Keratinocyte (primary cell): Measurements from ENCODE around the gene HTD2. TPM values are rescaled to one million over a fixed set of nuclear protein-coding genes. Genes with fewer than 3 reads are reported as not detected.

ENCODE experiments used
- DNase-seq: peaks from one replicate; pipeline ENCODE4 v3.0.0-alpha.2; 2011; ENCODE audit warnings: low read depth, missing footprints, low spot score
- FAIRE-seq: peaks from 2 replicates; lab custom pipeline; 2011; peaks lifted over from hg19 to GRCh38; lab: Jason Lieb, UNC
- H2AFZ ChIP-seq: 2 replicates; pipeline ENCODE4 v1.6.0; 2012; ENCODE audit warnings: low read length, control low read depth, inconsistent platforms; ENCODE audit not compliant: control insufficient read depth
- H3K27ac ChIP-seq: 2 replicates; pipeline ENCODE4 v1.5.1; 2011; ENCODE audit warnings: low read length; ENCODE audit not compliant: control insufficient read depth, insufficient read depth
- H3K27me3 ChIP-seq: 3 replicates; pipeline ENCODE4 v1.6.0; 2011; ENCODE audit warnings: low read length; ENCODE audit not compliant: control insufficient read depth, insufficient read depth; ENCODE audit errors: extremely low read depth
- H3K36me3 ChIP-seq, 2 experiments: 2 replicates in 1 of 2; 3 replicates in 1 of 2; pipeline ENCODE4 v1.5.1; 2011; ENCODE audit warnings: low read length in 2 of 2, mild to moderate bottlenecking in 1 of 2; ENCODE audit not compliant: control insufficient read depth in 2 of 2, insufficient read depth in 2 of 2; ENCODE audit errors: extremely low read depth in 1 of 2
- H3K4me1 ChIP-seq: 3 replicates; pipeline ENCODE4 v1.5.1; 2011; ENCODE audit warnings: low read length; ENCODE audit not compliant: control insufficient read depth, insufficient read depth; ENCODE audit errors: extremely low read depth
- H3K4me2 ChIP-seq: 3 replicates; pipeline ENCODE4 v1.6.0; 2011; ENCODE audit warnings: low read depth, low read length; ENCODE audit not compliant: control insufficient read depth, insufficient read depth; ENCODE audit errors: extremely low read depth
- H3K4me3 ChIP-seq, 3 experiments: fragments of 200-600 bp in 1 of 3; sonication (generic) in 1 of 3; 2 replicates in 2 of 3; 3 replicates in 1 of 3; pipeline ENCODE4 v1.5.1; 2011 to 2016; ENCODE audit warnings: low read length in 3 of 3, mild to moderate bottlenecking in 3 of 3, control low read depth in 2 of 3, inconsistent platforms in 1 of 3, low read depth in 1 of 3, mixed read lengths in 1 of 3, mixed run types in 1 of 3, moderate library complexity in 1 of 3; ENCODE audit not compliant: control insufficient read depth in 2 of 3, insufficient read depth in 2 of 3; ENCODE audit errors: extremely low read depth in 1 of 3
- H3K79me2 ChIP-seq: 2 replicates; pipeline ENCODE4 v1.6.0; 2012; ENCODE audit warnings: low read length; ENCODE audit not compliant: control insufficient read depth, insufficient read depth
- H3K9ac ChIP-seq: 3 replicates; pipeline ENCODE4 v1.6.0; 2011; ENCODE audit warnings: low read length; ENCODE audit not compliant: control insufficient read depth, insufficient read depth; ENCODE audit errors: extremely low read depth
- H3K9me1 ChIP-seq: 3 replicates; pipeline ENCODE4 v1.6.0; 2011; ENCODE audit warnings: low read length; ENCODE audit not compliant: control insufficient read depth, insufficient read depth; ENCODE audit errors: extremely low read depth
- H3K9me3 ChIP-seq: 2 replicates; pipeline ENCODE4 v1.5.1; 2012; ENCODE audit warnings: low read depth, low read length; ENCODE audit not compliant: control insufficient read depth
- H4K20me1 ChIP-seq: 3 replicates; pipeline ENCODE4 v1.6.0; 2011; ENCODE audit warnings: low read length; ENCODE audit not compliant: control insufficient read depth, insufficient read depth; ENCODE audit errors: extremely low read depth
- EZH2 ChIP-seq: IDR thresholded peaks from one replicate; pipeline ENCODE4 v1.6.1; 2012; ENCODE audit warnings: inconsistent platforms, mild to moderate bottlenecking, low read length, moderate library complexity
- dilution Hi-C: fragments of 300-500 bp; cut with MboI; formaldehyde crosslinking; loops from one replicate; pipeline ENCODE4 v1.7.0; 2020; ENCODE audit warnings: low sequenced_read_pairs; ENCODE audit not compliant: extremely low pct_ligation_motif_present
- polyA plus RNA-seq, 5 experiments: library from polyadenylated mRNA; depleted of rRNA in 3 of 5; stranded (reverse) in 3 of 5; stranded (forward) in 1 of 5; unstranded in 1 of 5; fragments of >200 nt; gene quantifications; 1 replicate in 1 of 5; 2 replicates in 3 of 5; 3 replicates in 1 of 5; pipeline versions ENCODE4 v1.2.1 to v1.2.3, GENCODE V29; 2011 to 2012; ENCODE audit warnings: missing spikeins in 2 of 5, low read depth in 1 of 5, low replicate concordance in 1 of 5
- TF ChIP-seq, protein P1 (sequence below), 3 experiments: IDR thresholded peaks in 1 of 3; conservative IDR thresholded peaks in 1 of 3; optimal IDR thresholded peaks in 1 of 3; 2 replicates in 2 of 3; 3 replicates in 1 of 3; pipeline versions ENCODE3 to v1.5.1; 2011; ENCODE audit warnings: low read length in 3 of 3, mild to moderate bottlenecking in 3 of 3, moderate library complexity in 2 of 3, control low read depth in 1 of 3, inconsistent platforms in 1 of 3; ENCODE audit not compliant: insufficient read depth in 2 of 3; ENCODE audit errors: extremely low read depth in 1 of 3

The HTD2 gene
- polyA plus RNA-seq, 1 donor (not counting 4 experiments of a cell fraction or from before 2014, with no cell fraction given) = 12.5 TPM

DNA sequence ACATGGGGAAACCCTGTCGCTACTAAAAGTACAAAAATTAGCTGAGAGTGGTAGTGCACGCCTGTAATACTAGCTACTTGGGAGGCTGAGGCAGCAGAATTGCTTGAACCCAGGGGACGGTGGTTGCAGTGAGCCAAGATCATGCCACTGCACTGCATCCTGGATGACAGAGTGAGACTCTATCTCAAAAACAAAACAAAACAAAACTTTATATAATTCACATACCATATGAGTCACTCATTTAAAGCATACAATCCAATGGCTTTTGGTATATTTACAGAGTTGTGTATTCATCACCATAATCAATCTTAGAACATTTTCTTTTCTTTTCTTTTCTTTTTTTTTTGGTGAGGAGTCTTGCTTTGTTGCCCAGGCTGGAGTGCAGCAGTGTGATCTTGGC is 35.1 kb downstream of the HTD2 start:
- H3K4me2 ChIP-seq = no peak overlapping the region
- no peaks in the 10 kb centered on the region for H4K20me1 ChIP-seq
- no peak overlapping the region for H3K9ac ChIP-seq
- dilution Hi-C loops = no loop called here
- no peaks in the 10 kb centered on the region for H3K79me2 ChIP-seq
- H3K9me3 ChIP-seq = no peaks in the 10 kb centered on the region
- no peak for DNase-seq
- H2AFZ ChIP-seq = no peak overlapping the region
- no peaks in the 10 kb centered on the region for H3K9me1 ChIP-seq
- no peaks in the 10 kb centered on the region for H3K27me3 ChIP-seq
- no peak overlapping the region for H3K27ac ChIP-seq
- H3K4me1 ChIP-seq = peaks cover 1% of the 10 kb centered on the region
- no peak overlapping the region for H3K4me3 ChIP-seq
- TF ChIP-seq EZH2 = no peak
- TF ChIP-seq, protein P1, sequence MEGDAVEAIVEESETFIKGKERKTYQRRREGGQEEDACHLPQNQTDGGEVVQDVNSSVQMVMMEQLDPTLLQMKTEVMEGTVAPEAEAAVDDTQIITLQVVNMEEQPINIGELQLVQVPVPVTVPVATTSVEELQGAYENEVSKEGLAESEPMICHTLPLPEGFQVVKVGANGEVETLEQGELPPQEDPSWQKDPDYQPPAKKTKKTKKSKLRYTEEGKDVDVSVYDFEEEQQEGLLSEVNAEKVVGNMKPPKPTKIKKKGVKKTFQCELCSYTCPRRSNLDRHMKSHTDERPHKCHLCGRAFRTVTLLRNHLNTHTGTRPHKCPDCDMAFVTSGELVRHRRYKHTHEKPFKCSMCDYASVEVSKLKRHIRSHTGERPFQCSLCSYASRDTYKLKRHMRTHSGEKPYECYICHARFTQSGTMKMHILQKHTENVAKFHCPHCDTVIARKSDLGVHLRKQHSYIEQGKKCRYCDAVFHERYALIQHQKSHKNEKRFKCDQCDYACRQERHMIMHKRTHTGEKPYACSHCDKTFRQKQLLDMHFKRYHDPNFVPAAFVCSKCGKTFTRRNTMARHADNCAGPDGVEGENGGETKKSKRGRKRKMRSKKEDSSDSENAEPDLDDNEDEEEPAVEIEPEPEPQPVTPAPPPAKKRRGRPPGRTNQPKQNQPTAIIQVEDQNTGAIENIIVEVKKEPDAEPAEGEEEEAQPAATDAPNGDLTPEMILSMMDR (optimal IDR thresholded peaks at IDR 0.05 in 1 of 3, IDR thresholded peaks at IDR 0.05 in 1 of 3, conservative IDR thresholded peaks at IDR 0.05 in 1 of 3; ENCODE audit: extremely low read depth in 1 of 3, insufficient read depth in 2 of 3, low read length in 3 of 3) = no peak
- peaks cover 3 to 5% of the 10 kb centered on the region in 2 experiments for H3K36me3 ChIP-seq
- no peak for FAIRE-seq

GRCh38 chr3:58342676-58343075 is 36.4 kb downstream of the HTD2 start:
- no peaks in the 10 kb centered on the region for H3K27me3 ChIP-seq
- H3K36me3 ChIP-seq = peaks cover 0 to 3% of the 10 kb centered on the region in 2 experiments
- H3K9ac ChIP-seq = no peak overlapping the region
- H3K9me1 ChIP-seq = no peaks in the 10 kb centered on the region
- H3K4me2 ChIP-seq = no peak overlapping the region
- FAIRE-seq = no peak
- no peak overlapping the region for H3K27ac ChIP-seq
- TF ChIP-seq EZH2 = no peak
- TF ChIP-seq, protein P1 (optimal IDR thresholded peaks at IDR 0.05 in 1 of 3, IDR thresholded peaks at IDR 0.05 in 1 of 3, conservative IDR thresholded peaks at IDR 0.05 in 1 of 3; ENCODE audit: extremely low read depth in 1 of 3, insufficient read depth in 2 of 3, low read length in 3 of 3) = no peak
- no peaks in the 10 kb centered on the region for H3K4me1 ChIP-seq
- no peak for DNase-seq
- H3K79me2 ChIP-seq = no peaks in the 10 kb centered on the region
- no peak overlapping the region for H3K4me3 ChIP-seq
- no peak overlapping the region for H2AFZ ChIP-seq
- no peaks in the 10 kb centered on the region for H4K20me1 ChIP-seq
- dilution Hi-C loops = no loop called here
- no peaks in the 10 kb centered on the region for H3K9me3 ChIP-seq
